NCI-H1092 treated with DMSO at 0.1 percent for 48 hours (cell line): ENCODE results near the gene AGAP1.

Source experiments
- DNase-seq: peaks from one replicate; lab custom pipeline; 2025; lab: John Stamatoyannopoulos, UW

AGAP1 gene

GRCh38 chr2:235966396-235966795 is 472.6 kb downstream of the AGAP1 start:
- no peak for DNase-seq

GRCh38 chr2:235966932-235967757 is 473.3 kb downstream of the AGAP1 start:
- no peak for DNase-seq

- DNase-seq, result peak; percentile 2
These were observed 474.3 kb downstream of the AGAP1 start for GRCh38 chr2:235968155-235968554.

- peak; percentile 75 for DNase-seq
These were observed 474.9 kb downstream of the AGAP1 start for GRCh38 chr2:235968616-235969324.

GRCh38 chr2:235970204-235971040 is 476.6 kb downstream of the AGAP1 start:
- DNase-seq, result no peak

- no peak for DNase-seq
These were observed 482.7 kb downstream of the AGAP1 start for GRCh38 chr2:235976516-235976915.

GRCh38 chr2:235976956-235977355 is 483.1 kb downstream of the AGAP1 start:
- DNase-seq, result no peak

- DNase-seq, result no peak
These were observed 483.6 kb downstream of the AGAP1 start for GRCh38 chr2:235977445-235977844.

- DNase-seq, result no peak
These were observed 484.2 kb downstream of the AGAP1 start for GRCh38 chr2:235978022-235978421.

- no peak for DNase-seq
These were observed 485.2 kb downstream of the AGAP1 start for GRCh38 chr2:235979037-235979436.

GRCh38 chr2:235979753-235980435 is 486.1 kb downstream of the AGAP1 start:
- DNase-seq, result peak; percentile 85

GRCh38 chr2:235981631-235982030 is 487.8 kb downstream of the AGAP1 start:
- no peak for DNase-seq

- DNase-seq, result no peak
These were observed 489.2 kb downstream of the AGAP1 start for GRCh38 chr2:235983016-235983415.

- DNase-seq, result no peak
These were observed 490.7 kb downstream of the AGAP1 start for GRCh38 chr2:235984552-235984951.

- no peak for DNase-seq
These were observed 492.5 kb downstream of the AGAP1 start for GRCh38 chr2:235986361-235986760.

- DNase-seq, result no peak
These were observed 494.6 kb downstream of the AGAP1 start for GRCh38 chr2:235988271-235989015.

- DNase-seq, result no peak
These were observed 495.7 kb downstream of the AGAP1 start for GRCh38 chr2:235989591-235989990.

GRCh38 chr2:235990344-235990743 is 496.5 kb downstream of the AGAP1 start:
- peak; percentile 2 for DNase-seq

GRCh38 chr2:235992024-235992423 is 498.2 kb downstream of the AGAP1 start:
- DNase-seq, result no peak

- DNase-seq, result no peak
These were observed 502.6 kb downstream of the AGAP1 start for GRCh38 chr2:235996419-235996818.

- no peak for DNase-seq
These were observed 505.2 kb downstream of the AGAP1 start for GRCh38 chr2:235999011-235999410.
